ENCODE results near the gene GLRA2. TPM values are rescaled to one million over a fixed set of nuclear protein-coding genes. Genes with fewer than 3 reads are reported as not detected.

GLRA2 gene
- total RNA-seq, 1 donor from 2014 or later = not detected

- no peak for DNase-seq (ENCODE audit: low read depth)
- H3K4me3 ChIP-seq (ENCODE audit: low read depth, low read length) = no peak overlapping the region
- no peak for TF ChIP-seq CTCF (conservative IDR thresholded peaks at IDR 0.05; ENCODE audit: low read depth, low read length)
These were observed 189.1 kb downstream of the GLRA2 start for GRCh38 chrX:14718403-14718802.

GRCh38 chrX:14729058-14729457, 199.7 kb downstream of the GLRA2 start:
- H3K4me3 ChIP-seq (ENCODE audit: low read depth, low read length) = no peak overlapping the region
- no peak for TF ChIP-seq CTCF (conservative IDR thresholded peaks at IDR 0.05; ENCODE audit: low read depth, low read length)
- DNase-seq (ENCODE audit: low read depth) = no peak

- H3K4me3 ChIP-seq (ENCODE audit: low read depth, low read length) = no peak overlapping the region
- no peak for DNase-seq (ENCODE audit: low read depth)
- TF ChIP-seq CTCF (conservative IDR thresholded peaks at IDR 0.05; ENCODE audit: low read depth, low read length) = no peak
These were observed 209.3 kb downstream of the GLRA2 start for GRCh38 chrX:14738643-14739042.

- DNase-seq (ENCODE audit: low read depth) = no peak
- no peak overlapping the region for H3K4me3 ChIP-seq (ENCODE audit: low read depth, low read length)
- no peak for TF ChIP-seq CTCF (conservative IDR thresholded peaks at IDR 0.05; ENCODE audit: low read depth, low read length)
These were observed 224.1 kb downstream of the GLRA2 start for GRCh38 chrX:14753441-14753840.

- no peak for DNase-seq (ENCODE audit: low read depth)
- H3K4me3 ChIP-seq (ENCODE audit: low read depth, low read length) = no peak overlapping the region
- no peak for TF ChIP-seq CTCF (conservative IDR thresholded peaks at IDR 0.05; ENCODE audit: low read depth, low read length)
These were observed 228.7 kb downstream of the GLRA2 start for GRCh38 chrX:14758029-14758491.

- TF ChIP-seq CTCF (conservative IDR thresholded peaks at IDR 0.05; ENCODE audit: low read depth, low read length) = no peak
- no peak overlapping the region for H3K4me3 ChIP-seq (ENCODE audit: low read depth, low read length)
- no peak for DNase-seq (ENCODE audit: low read depth)
These were observed 246.1 kb downstream of the GLRA2 start for GRCh38 chrX:14775416-14775815.

- no peak overlapping the region for H3K4me3 ChIP-seq (ENCODE audit: low read depth, low read length)
- DNase-seq (ENCODE audit: low read depth) = no peak
- no peak for TF ChIP-seq CTCF (conservative IDR thresholded peaks at IDR 0.05; ENCODE audit: low read depth, low read length)
These were observed 247.6 kb downstream of the GLRA2 start for GRCh38 chrX:14776901-14777300.
